Neuronal stem cell (in vitro differentiated cells): Measurements from ENCODE around the gene APC.

ENCODE experiments used
- DNase-seq: peaks from one replicate; pipeline ENCODE4 v3.0.0-alpha.2; 2013; ENCODE audit warnings: low spot score
- H2AFZ ChIP-seq: one replicate; pipeline ENCODE4 v1.6.1; 2013; ENCODE audit warnings: mild to moderate bottlenecking, low read length, inconsistent platforms
- H2AK5ac ChIP-seq: 2 replicates; pipeline ENCODE4 v1.6.1; 2013; ENCODE audit warnings: low read depth, mild to moderate bottlenecking, inconsistent platforms, low read length, moderate library complexity, mixed read lengths
- H2BK120ac ChIP-seq: 2 replicates; pipeline ENCODE4 v1.6.1; 2013; ENCODE audit warnings: low read depth, mild to moderate bottlenecking, inconsistent platforms, low read length, moderate library complexity, mixed read lengths
- H2BK12ac ChIP-seq: one replicate; pipeline ENCODE4 v1.6.1; 2013; ENCODE audit warnings: low read length, inconsistent platforms
- H2BK15ac ChIP-seq: 2 replicates; pipeline ENCODE4 v1.6.1; 2013; ENCODE audit warnings: mild to moderate bottlenecking, low read length, inconsistent platforms, mixed read lengths
- H2BK5ac ChIP-seq: one replicate; pipeline ENCODE4 v1.6.1; 2013; ENCODE audit warnings: inconsistent platforms, mild to moderate bottlenecking, low read length, moderate library complexity
- H3K14ac ChIP-seq: one replicate; pipeline ENCODE4 v1.6.1; 2013; ENCODE audit warnings: low read length, inconsistent platforms
- H3K18ac ChIP-seq: 2 replicates; pipeline ENCODE4 v1.6.1; 2013; ENCODE audit warnings: low read length, inconsistent platforms
- H3K23ac ChIP-seq: 2 replicates; pipeline ENCODE4 v1.6.1; 2013; ENCODE audit warnings: low read depth, mild to moderate bottlenecking, mixed read lengths, low read length, inconsistent platforms; ENCODE audit not compliant: poor library complexity
- H3K27ac ChIP-seq: replicated peaks from 3 replicates; pipeline ENCODE4 v1.5.1; 2013; ENCODE audit warnings: low read length, inconsistent platforms
- H3K27me3 ChIP-seq, 3 experiments: 2 replicates each; pipeline ENCODE4 v1.6.1; 2013; ENCODE audit warnings: low read length in 3 of 3, mild to moderate bottlenecking in 2 of 3, inconsistent platforms in 1 of 3, low read depth in 1 of 3, mixed read lengths in 1 of 3, moderate library complexity in 1 of 3; ENCODE audit not compliant: control insufficient read depth in 3 of 3, insufficient read depth in 3 of 3
- H3K36me3 ChIP-seq, 2 donors: replicated peaks in 1 of 2; 2 replicates each; pipeline ENCODE4 v1.6.1; 2013; ENCODE audit warnings: low read length in 2 of 2; ENCODE audit not compliant: control insufficient read depth in 2 of 2, insufficient read depth in 2 of 2
- H3K4ac ChIP-seq: 2 replicates; pipeline ENCODE4 v1.6.1; 2013; ENCODE audit warnings: inconsistent platforms, mild to moderate bottlenecking, low read length, moderate library complexity
- H3K4me1 ChIP-seq, 2 donors: 1 replicate in 1 of 2; 2 replicates in 1 of 2; pipeline ENCODE4 v1.6.1; 2013; ENCODE audit warnings: low read length in 2 of 2, low read depth in 1 of 2; ENCODE audit not compliant: control insufficient read depth in 2 of 2, insufficient read depth in 1 of 2
- H3K4me2 ChIP-seq: one replicate; pipeline ENCODE4 v1.6.1; 2013; ENCODE audit warnings: mild to moderate bottlenecking, low read length, inconsistent platforms; ENCODE audit not compliant: insufficient read depth, poor library complexity, severe bottlenecking
- H3K4me3 ChIP-seq, 2 donors: 2 replicates each; pipeline ENCODE4 v1.5.1; 2013; ENCODE audit warnings: low read length in 2 of 2, mild to moderate bottlenecking in 2 of 2, inconsistent platforms in 1 of 2, moderate library complexity in 1 of 2
- H3K79me1 ChIP-seq: one replicate; pipeline ENCODE4 v1.6.1; 2013; ENCODE audit warnings: low read depth, mild to moderate bottlenecking, inconsistent platforms, low read length, moderate library complexity
- H3K9ac ChIP-seq: one replicate; pipeline ENCODE4 v1.6.1; 2013; ENCODE audit warnings: mild to moderate bottlenecking, low read depth, low read length, inconsistent platforms; ENCODE audit not compliant: poor library complexity
- H3K9me3 ChIP-seq, 2 donors: replicated peaks in 1 of 2; 2 replicates each; pipeline versions ENCODE3 to v1.6.1; 2013; ENCODE audit warnings: low read length in 2 of 2, mild to moderate bottlenecking in 2 of 2, inconsistent platforms in 1 of 2, low read depth in 1 of 2, mixed read lengths in 1 of 2, moderate library complexity in 1 of 2; ENCODE audit not compliant: control insufficient read depth in 2 of 2, insufficient read depth in 1 of 2
- H4K8ac ChIP-seq: one replicate; pipeline ENCODE4 v1.6.1; 2013; ENCODE audit warnings: low read depth, mild to moderate bottlenecking, inconsistent platforms, low read length, moderate library complexity
- H4K91ac ChIP-seq: one replicate; pipeline ENCODE4 v1.6.1; 2013; ENCODE audit warnings: low read length, low read depth, mild to moderate bottlenecking, inconsistent platforms; ENCODE audit not compliant: poor library complexity
- WGBS, 2 donors: extraction: QIAGEN DNeasy Blood & Tissue Kit; methylation state at CpG; one replicate each; pipeline ENCODE4 v1.1.7; 2013; ENCODE audit warnings: missing lambda C conversion rate in 2 of 2, mixed read lengths in 1 of 2; ENCODE audit not compliant: insufficient read length in 2 of 2, insufficient replicate concordance in 1 of 2; ENCODE audit errors: extremely low coverage in 2 of 2; 5-methylcytosine and 5-hydroxymethylcytosine counted together

APC gene

GRCh38 chr5:112755703-112756102 lies 18.0 kb downstream of the APC start:
- no peak overlapping the region for H3K14ac ChIP-seq
- H3K36me3 ChIP-seq, result peaks cover 0 to 30% of the 10 kb centered on the region in 2 donors
- WGBS, 2 donors, result no CpG with 5 or more reads among the region's 2 CpGs
- H3K4me1 ChIP-seq, result peaks cover 0 to 1% of the 10 kb centered on the region in 2 donors
- H2AFZ ChIP-seq, result no peak overlapping the region
- H3K27ac ChIP-seq, result no peak overlapping the region
- H3K79me1 ChIP-seq, result no peaks in the 10 kb centered on the region
- H2BK12ac ChIP-seq, result no peak overlapping the region
- H2BK5ac ChIP-seq, result no peak overlapping the region
- H2BK120ac ChIP-seq, result no peak overlapping the region
- no peak overlapping the region for H3K18ac ChIP-seq
- H4K91ac ChIP-seq, result no peak overlapping the region
- H2BK15ac ChIP-seq, result no peak overlapping the region
- no peak overlapping the region for H2AK5ac ChIP-seq
- H3K4me3 ChIP-seq, result no peak overlapping the region
- no peaks in the 10 kb centered on the region for H3K27me3 ChIP-seq
- H4K8ac ChIP-seq, result no peak overlapping the region
- no peak overlapping the region for H3K9ac ChIP-seq
- no peak overlapping the region for H3K23ac ChIP-seq
- DNase-seq, result no peak
- no peak overlapping the region for H3K4me2 ChIP-seq
- H3K9me3 ChIP-seq, result no peaks in the 10 kb centered on the region
- no peak overlapping the region for H3K4ac ChIP-seq

GRCh38 chr5:112757468-112758208 lies 20.0 kb downstream of the APC start:
- no peak overlapping the region for H4K91ac ChIP-seq
- peaks cover 0 to 45% of the 10 kb centered on the region in 2 donors for H3K36me3 ChIP-seq
- H3K9ac ChIP-seq, result no peak overlapping the region
- H3K27ac ChIP-seq, result no peak overlapping the region
- no peak overlapping the region for H2AK5ac ChIP-seq
- no peak overlapping the region for H3K18ac ChIP-seq
- no peak overlapping the region for H2BK15ac ChIP-seq
- H4K8ac ChIP-seq, result no peak overlapping the region
- no peak overlapping the region for H3K4ac ChIP-seq
- H3K9me3 ChIP-seq, result no peaks in the 10 kb centered on the region
- no peaks in the 10 kb centered on the region for H3K27me3 ChIP-seq
- no peaks in the 10 kb centered on the region for H3K79me1 ChIP-seq
- H2BK5ac ChIP-seq, result no peak overlapping the region
- WGBS, 2 donors, result no CpG with 5 or more reads among the region's 3 CpGs
- no peak overlapping the region for H2BK12ac ChIP-seq
- no peak overlapping the region for H3K23ac ChIP-seq
- no peak overlapping the region for H2BK120ac ChIP-seq
- no peak overlapping the region for H3K14ac ChIP-seq
- no peak overlapping the region for H2AFZ ChIP-seq
- no peak overlapping the region for H3K4me3 ChIP-seq
- H3K4me2 ChIP-seq, result no peak overlapping the region
- peaks cover 0 to 1% of the 10 kb centered on the region in 2 donors for H3K4me1 ChIP-seq
- DNase-seq, result peak; percentile 33

- no peak overlapping the region for H2BK5ac ChIP-seq
- H3K14ac ChIP-seq, result no peak overlapping the region
- no peak overlapping the region for H3K23ac ChIP-seq
- H3K79me1 ChIP-seq, result no peaks in the 10 kb centered on the region
- no peak overlapping the region for H2BK15ac ChIP-seq
- H3K9me3 ChIP-seq, result no peaks in the 10 kb centered on the region
- H3K27me3 ChIP-seq, result no peaks in the 10 kb centered on the region
- no peak overlapping the region for H3K18ac ChIP-seq
- no peak overlapping the region for H3K9ac ChIP-seq
- no peak overlapping the region for H2AFZ ChIP-seq
- no peak overlapping the region for H3K4ac ChIP-seq
- no peak overlapping the region for H2BK12ac ChIP-seq
- DNase-seq, result no peak
- H3K4me1 ChIP-seq, result peaks cover 0 to 1% of the 10 kb centered on the region in 2 donors
- no peak overlapping the region for H4K91ac ChIP-seq
- H3K27ac ChIP-seq, result no peak overlapping the region
- H3K4me2 ChIP-seq, result no peak overlapping the region
- no peak overlapping the region for H4K8ac ChIP-seq
- H3K36me3 ChIP-seq, result peaks cover 0 to 55% of the 10 kb centered on the region in 2 donors
- H2AK5ac ChIP-seq, result no peak overlapping the region
- no CpG with 5 or more reads among the region's 7 CpGs for WGBS, 2 donors
- no peak overlapping the region for H2BK120ac ChIP-seq
- no peak overlapping the region for H3K4me3 ChIP-seq
These were observed 21.0 kb downstream of the APC start for GRCh38 chr5:112758676-112759075.

GRCh38 chr5:112762113-112762810 lies 24.6 kb downstream of the APC start:
- no peak overlapping the region for H4K91ac ChIP-seq
- no peak overlapping the region for H3K4ac ChIP-seq
- H2AFZ ChIP-seq, result no peak overlapping the region
- no peak overlapping the region for H2BK12ac ChIP-seq
- DNase-seq, result no peak
- no peak overlapping the region for H3K14ac ChIP-seq
- H3K4me3 ChIP-seq, result no peak overlapping the region
- H3K18ac ChIP-seq, result no peak overlapping the region
- H3K9ac ChIP-seq, result no peak overlapping the region
- no peak overlapping the region for H2BK15ac ChIP-seq
- H2BK120ac ChIP-seq, result no peak overlapping the region
- no peak overlapping the region for H3K27ac ChIP-seq
- H3K36me3 ChIP-seq, result peaks cover 0 to 65% of the 10 kb centered on the region in 2 donors
- no peak overlapping the region for H2BK5ac ChIP-seq
- H3K4me1 ChIP-seq, result peaks cover 0 to 1% of the 10 kb centered on the region in 2 donors
- H3K23ac ChIP-seq, result no peak overlapping the region
- H3K4me2 ChIP-seq, result no peak overlapping the region
- no CpG with 5 or more reads among the region's 1 CpG for WGBS, 2 donors
- H2AK5ac ChIP-seq, result no peak overlapping the region
- H3K9me3 ChIP-seq, result no peaks in the 10 kb centered on the region
- no peaks in the 10 kb centered on the region for H3K79me1 ChIP-seq
- no peak overlapping the region for H4K8ac ChIP-seq
- H3K27me3 ChIP-seq, result no peaks in the 10 kb centered on the region
